Endothelial cell of hepatic sinusoid (primary cell): ENCODE measurements around the gene PLAC8.
"Not testable (repeated sequence)": the region's sequence is repeated elsewhere in the genome, so short reads cannot be mapped to it uniquely, and the experiment has no call there.

ENCODE experiments used
- in situ Hi-C: cut with HindIII; loops from 2 replicates; pipeline ENCODE4 v1.10.0; 2017; ENCODE audit warnings: low sequenced_read_pairs

Gene PLAC8

GRCh38 chr4:83114576-83114975, at the start of gene PLAC8:
TSS of gene PLAC8 (minus strand) at chr4:83114729. CDS start at chr4:83107921, 6,808 bp downstream.
- in situ Hi-C loops: no loop called here

GRCh38 chr4:83153417-83153816, 38.9 kb upstream of the PLAC8 start:
- in situ Hi-C loops: no loop called here

- in situ Hi-C loops: no loop called here
These were observed 38.2 kb upstream of the PLAC8 start for GRCh38 chr4:83152746-83153145.

- in situ Hi-C loops: no loop called here
These were observed 37.1 kb upstream of the PLAC8 start for GRCh38 chr4:83151651-83152050.

GRCh38 chr4:83150653-83151330, 36.3 kb upstream of the PLAC8 start:
- in situ Hi-C loops: no loop called here

GRCh38 chr4:83149865-83150652, 35.5 kb upstream of the PLAC8 start:
- in situ Hi-C loops: no loop called here

GRCh38 chr4:83146841-83147240, 32.3 kb upstream of the PLAC8 start:
- in situ Hi-C loops: no loop called here

GRCh38 chr4:83145776-83146175, 31.2 kb upstream of the PLAC8 start:
- in situ Hi-C loops: not testable (repeated sequence)

- in situ Hi-C loops: no loop called here
These were observed 25.1 kb upstream of the PLAC8 start for GRCh38 chr4:83139514-83140156.

- in situ Hi-C loops: no loop called here
These were observed 24.4 kb upstream of the PLAC8 start for GRCh38 chr4:83138946-83139345.

- in situ Hi-C loops: no loop called here
These were observed 17.5 kb upstream of the PLAC8 start for GRCh38 chr4:83132065-83132464.

- in situ Hi-C loops: no loop called here
These were observed 14.7 kb upstream of the PLAC8 start for GRCh38 chr4:83129264-83129663.

GRCh38 chr4:83128240-83128929, 13.9 kb upstream of the PLAC8 start:
- in situ Hi-C loops: no loop called here

GRCh38 chr4:83125738-83126141, 11.2 kb upstream of the PLAC8 start:
- in situ Hi-C loops: no loop called here

- in situ Hi-C loops: no loop called here
These were observed 9.7 kb upstream of the PLAC8 start for GRCh38 chr4:83124111-83124780.

GRCh38 chr4:83121246-83121645, 6.7 kb upstream of the PLAC8 start:
- in situ Hi-C loops: no loop called here

GRCh38 chr4:83118869-83119268, 4.3 kb upstream of the PLAC8 start:
- in situ Hi-C loops: no loop called here

- in situ Hi-C loops: no loop called here
These were observed 1.2 kb upstream of the PLAC8 start for GRCh38 chr4:83115656-83116285.

- in situ Hi-C loops: no loop called here
These were observed 471 bp upstream of the PLAC8 start for GRCh38 chr4:83115000-83115399.

GRCh38 chr4:83113429-83113786, 1.1 kb downstream of the PLAC8 start:
- in situ Hi-C loops: no loop called here
